Osteocyte (in vitro differentiated cells): ENCODE results near the gene FLACC1. TPM values are rescaled to one million over a fixed set of nuclear protein-coding genes. Genes with fewer than 3 reads are reported as not detected.

Experiments
- DNase-seq: peaks from one replicate; pipeline ENCODE4 v3.0.0; 2021; ENCODE audit warnings: mixed read lengths; ENCODE audit not compliant: unreplicated experiment; ENCODE audit errors: extremely low spot score
- H3K27ac Mint-ChIP-seq: one replicate; pipeline ENCODE4 v1.8.0; 2021; ENCODE audit warnings: mild to moderate bottlenecking, mixed read lengths; ENCODE audit not compliant: unreplicated experiment
- H3K27me3 Mint-ChIP-seq: one replicate; pipeline ENCODE4 v1.8.0; 2021; ENCODE audit warnings: mixed read lengths; ENCODE audit not compliant: unreplicated experiment
- H3K36me3 Mint-ChIP-seq: one replicate; pipeline ENCODE4 v1.8.0; 2021; ENCODE audit warnings: mixed read lengths; ENCODE audit not compliant: unreplicated experiment
- H3K4me1 Mint-ChIP-seq: one replicate; pipeline ENCODE4 v1.8.0; 2021; ENCODE audit warnings: mixed read lengths; ENCODE audit not compliant: unreplicated experiment
- H3K4me3 Mint-ChIP-seq: one replicate; pipeline ENCODE4 v1.8.0; 2021; ENCODE audit warnings: mild to moderate bottlenecking, moderate library complexity, mixed read lengths; ENCODE audit not compliant: unreplicated experiment
- H3K9me3 Mint-ChIP-seq: one replicate; pipeline ENCODE4 v1.8.0; 2021; ENCODE audit warnings: mixed read lengths; ENCODE audit not compliant: unreplicated experiment
- CTCF ChIP-seq: fragments of 200-600 bp; sonication (generic); IDR thresholded peaks from 2 replicates; pipeline ENCODE4 v1.5.0; 2021; ENCODE audit warnings: antibody characterized with exemption, mild to moderate bottlenecking, moderate library complexity
- total RNA-seq: library from RNA; stranded (reverse); gene quantifications from 2 replicates; pipeline ENCODE4 v1.2.1, GENCODE V29; 2021

Gene FLACC1
- total RNA-seq, 1 donor from 2014 or later, result 2.1 TPM

DNA sequence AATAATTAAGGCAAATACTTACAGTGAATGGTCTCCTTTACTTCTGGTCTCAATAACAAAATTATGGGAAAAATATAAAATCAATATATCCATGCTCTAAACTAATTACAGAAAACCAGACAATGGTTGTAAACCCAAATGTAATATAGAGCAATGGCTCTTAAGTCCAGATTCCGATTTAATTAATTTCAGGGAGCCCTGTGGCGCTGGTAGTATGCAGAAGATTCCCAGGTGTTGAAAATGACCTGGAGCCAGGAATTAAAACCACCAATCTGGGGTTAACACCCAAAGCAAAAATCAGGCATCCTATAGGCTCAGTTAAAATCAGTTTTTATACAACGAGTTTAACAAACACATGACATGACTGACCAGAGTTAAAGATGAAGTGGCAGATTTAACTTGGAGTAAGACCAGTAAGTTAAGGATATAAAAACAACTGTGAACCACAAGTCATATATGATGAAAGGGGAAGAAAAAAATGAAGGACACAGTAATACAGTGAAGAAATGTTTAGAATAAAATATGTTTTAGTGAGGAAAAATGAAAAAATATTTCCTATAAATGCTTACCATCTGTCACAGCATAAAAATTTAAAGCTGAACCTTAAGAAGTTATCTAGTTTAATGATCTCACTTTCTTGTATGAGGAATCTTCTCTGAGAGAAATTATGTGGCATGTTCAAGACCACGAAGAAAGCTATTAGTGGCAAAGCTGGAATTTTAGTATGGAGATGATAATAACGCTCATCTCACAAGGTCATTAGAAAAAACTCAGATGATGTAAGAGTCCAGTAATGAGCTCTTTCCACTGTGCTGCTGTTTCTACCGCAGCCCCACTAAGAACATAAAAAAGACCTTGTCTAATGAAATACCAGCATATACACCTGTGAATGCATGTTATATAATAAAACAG is 45.8 kb upstream of the FLACC1 start:
- no peak overlapping the region for H3K27ac Mint-ChIP-seq
- no peaks in the 10 kb centered on the region for H3K27me3 Mint-ChIP-seq
- peaks cover 18% of the 10 kb centered on the region for H3K36me3 Mint-ChIP-seq
- DNase-seq, result no peak
- H3K4me3 Mint-ChIP-seq, result no peak overlapping the region
- peaks cover 27% of the 10 kb centered on the region for H3K4me1 Mint-ChIP-seq
- TF ChIP-seq CTCF, result no peak
- no peaks in the 10 kb centered on the region for H3K9me3 Mint-ChIP-seq

- Mint-ChIP-seq H3K27ac (no peak overlapping the region), H3K4me3 (no peak overlapping the region), H3K27me3 (no peaks in the 10 kb centered on the region), H3K36me3 (peaks cover 22% of the 10 kb centered on the region), H3K4me1 (peaks cover 23% of the 10 kb centered on the region), H3K9me3 (no peaks in the 10 kb centered on the region)
- TF ChIP-seq CTCF, result no peak
- DNase-seq, result no peak
Measured at GRCh38 chr2:201401815-201402214, 44.7 kb upstream of the FLACC1 start.

GRCh38 chr2:201396595-201396994 is 39.5 kb upstream of the FLACC1 start:
- Mint-ChIP-seq H3K9me3 (no peaks in the 10 kb centered on the region), H3K36me3 (peaks cover 47% of the 10 kb centered on the region), H3K27me3 (no peaks in the 10 kb centered on the region), H3K4me1 (no peaks in the 10 kb centered on the region), H3K4me3 (no peak overlapping the region), H3K27ac (no peak overlapping the region)
- no peak for DNase-seq
- TF ChIP-seq CTCF, result no peak

DNA sequence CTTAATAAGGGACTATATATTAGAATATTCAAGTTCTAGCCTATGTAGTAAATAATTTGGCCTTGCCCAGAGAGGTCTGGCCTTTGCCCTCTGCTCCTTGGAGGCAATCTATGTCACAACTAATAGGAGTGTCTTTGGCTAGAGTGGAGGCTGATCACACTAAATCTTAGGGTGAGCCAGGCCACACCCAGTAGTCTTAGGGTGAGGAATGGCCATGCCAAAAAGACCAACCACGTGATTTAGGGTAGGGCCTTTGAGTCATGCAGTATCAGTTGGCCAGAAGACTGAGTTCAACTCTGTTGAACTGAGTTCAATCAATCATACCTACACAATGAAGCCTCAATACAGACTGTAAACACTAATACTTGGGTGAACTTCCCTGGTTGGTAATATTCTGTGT is 26.0 kb upstream of the FLACC1 start:
- Mint-ChIP-seq H3K27me3 (no peaks in the 10 kb centered on the region), H3K4me3 (no peak overlapping the region), H3K27ac (no peak overlapping the region), H3K36me3 (peaks cover 55% of the 10 kb centered on the region), H3K9me3 (peaks cover 10% of the 10 kb centered on the region), H3K4me1 (no peaks in the 10 kb centered on the region)
- TF ChIP-seq CTCF, result no peak
- no peak for DNase-seq

GRCh38 chr2:201378496-201379397 is 21.6 kb upstream of the FLACC1 start:
- Mint-ChIP-seq H3K9me3 (peaks cover 10% of the 10 kb centered on the region), H3K36me3 (peaks cover 42% of the 10 kb centered on the region), H3K27me3 (no peaks in the 10 kb centered on the region), H3K4me3 (no peak overlapping the region), H3K27ac (no peak overlapping the region), H3K4me1 (no peaks in the 10 kb centered on the region)
- DNase-seq, result no peak
- TF ChIP-seq CTCF, result no peak
